ENCODE data around the gene CCRL2. TPM values are rescaled to one million over a fixed set of nuclear protein-coding genes. Genes with fewer than 3 reads are reported as not detected.
A peak's percentile ranks its signal among the peaks of the same experiment; 100 is the strongest.

The CCRL2 gene
- polyA plus RNA-seq, 4 donors, result 10.7 to 13.9 (median 12.2) TPM

GRCh38 chr3:46412786-46413298 lies 5.8 kb downstream of the CCRL2 start:
- Histone ChIP-seq H3K36me3 (ENCODE audit: control insufficient read depth in 3 of 3, insufficient read depth in 2 of 3, low read depth in 1 of 3, low read length in 3 of 3) (peaks cover 0 to 12% (median 0%) of the 10 kb centered on the region in 3 donors), H3K27ac (ENCODE audit: low read depth in 1 of 3, low read length in 2 of 3) (no peak overlapping the region), H3K27me3 (ENCODE audit: control insufficient read depth in 3 of 3, insufficient read depth in 3 of 3, low read length in 3 of 3) (no peaks in the 10 kb centered on the region), H3K4me1 (ENCODE audit: control insufficient read depth in 3 of 3, insufficient read depth in 2 of 3, low read depth in 1 of 3, low read length in 2 of 3) (peaks cover 4 to 26% (median 9%) of the 10 kb centered on the region in 3 donors), H3K9me3 (ENCODE audit: control insufficient read depth in 2 of 2, insufficient read depth in 1 of 2, low read depth in 1 of 2, low read length in 1 of 2) (no peaks in the 10 kb centered on the region), H3K4me3 (ENCODE audit: low read depth in 1 of 3, low read length in 3 of 3) (no peak overlapping the region)
- WGBS, 3 donors, result 51 to 76% (median 72%) methylated on average over 3 of the region's 3 CpGs
- DNase-seq (no peak), FAIRE-seq (no peak)

- FAIRE-seq, result no peak
- Histone ChIP-seq H3K27me3 (ENCODE audit: control insufficient read depth in 3 of 3, insufficient read depth in 3 of 3, low read length in 3 of 3) (no peaks in the 10 kb centered on the region), H3K4me3 (ENCODE audit: low read depth in 1 of 3, low read length in 3 of 3) (no peak overlapping the region), H3K9me3 (ENCODE audit: control insufficient read depth in 2 of 2, insufficient read depth in 1 of 2, low read depth in 1 of 2, low read length in 1 of 2) (no peaks in the 10 kb centered on the region), H3K4me1 (ENCODE audit: control insufficient read depth in 3 of 3, insufficient read depth in 2 of 3, low read depth in 1 of 3, low read length in 2 of 3) (peaks cover 2 to 21% (median 7%) of the 10 kb centered on the region in 3 donors), H3K27ac (ENCODE audit: low read depth in 1 of 3, low read length in 2 of 3) (no peak overlapping the region), H3K36me3 (ENCODE audit: control insufficient read depth in 3 of 3, insufficient read depth in 2 of 3, low read depth in 1 of 3, low read length in 3 of 3) (peaks cover 0 to 8% (median 0%) of the 10 kb centered on the region in 3 donors)
- no peak for DNase-seq
- WGBS, 3 donors, result 71 to 92% (median 90%) methylated on average over 5 of the region's 5 CpGs
Observed at GRCh38 chr3:46413951-46414350, 6.9 kb downstream of the CCRL2 start.

DNA sequence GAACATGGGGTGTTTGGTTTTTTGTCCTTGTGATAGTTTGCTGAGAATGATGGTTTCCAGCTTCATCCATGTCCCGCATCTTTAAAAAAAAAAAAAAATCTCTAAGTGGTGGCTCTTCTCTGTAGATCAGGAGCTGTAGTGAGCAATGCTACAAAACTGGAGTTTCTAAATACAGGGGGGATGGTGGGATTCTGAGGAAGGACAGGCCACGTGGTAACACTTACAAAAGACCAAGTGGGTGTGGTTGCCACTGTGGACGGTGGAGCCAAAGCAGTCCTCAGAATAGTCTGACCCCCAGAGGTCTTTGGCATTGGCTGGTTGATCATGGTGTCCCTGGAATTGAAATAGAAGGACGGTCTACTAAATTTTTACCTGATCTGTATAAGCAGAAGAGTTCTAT lies 7.7 kb downstream of the CCRL2 start:
- Histone ChIP-seq H3K27me3 (ENCODE audit: control insufficient read depth in 3 of 3, insufficient read depth in 3 of 3, low read length in 3 of 3) (no peaks in the 10 kb centered on the region), H3K27ac (ENCODE audit: low read depth in 1 of 3, low read length in 2 of 3) (no peak overlapping the region), H3K4me1 (ENCODE audit: control insufficient read depth in 3 of 3, insufficient read depth in 2 of 3, low read depth in 1 of 3, low read length in 2 of 3) (peaks cover 2 to 21% (median 7%) of the 10 kb centered on the region in 3 donors), H3K36me3 (ENCODE audit: control insufficient read depth in 3 of 3, insufficient read depth in 2 of 3, low read depth in 1 of 3, low read length in 3 of 3) (peaks cover 0 to 4% (median 0%) of the 10 kb centered on the region in 3 donors), H3K9me3 (ENCODE audit: control insufficient read depth in 2 of 2, insufficient read depth in 1 of 2, low read depth in 1 of 2, low read length in 1 of 2) (peaks cover 0 to 2% of the 10 kb centered on the region in 2 donors), H3K4me3 (ENCODE audit: low read depth in 1 of 3, low read length in 3 of 3) (no peak overlapping the region)
- FAIRE-seq, result no peak
- 74 to 84% (median 84%) methylated on average over 4 of the region's 4 CpGs for WGBS, 3 donors
- DNase-seq, result no peak

DNA sequence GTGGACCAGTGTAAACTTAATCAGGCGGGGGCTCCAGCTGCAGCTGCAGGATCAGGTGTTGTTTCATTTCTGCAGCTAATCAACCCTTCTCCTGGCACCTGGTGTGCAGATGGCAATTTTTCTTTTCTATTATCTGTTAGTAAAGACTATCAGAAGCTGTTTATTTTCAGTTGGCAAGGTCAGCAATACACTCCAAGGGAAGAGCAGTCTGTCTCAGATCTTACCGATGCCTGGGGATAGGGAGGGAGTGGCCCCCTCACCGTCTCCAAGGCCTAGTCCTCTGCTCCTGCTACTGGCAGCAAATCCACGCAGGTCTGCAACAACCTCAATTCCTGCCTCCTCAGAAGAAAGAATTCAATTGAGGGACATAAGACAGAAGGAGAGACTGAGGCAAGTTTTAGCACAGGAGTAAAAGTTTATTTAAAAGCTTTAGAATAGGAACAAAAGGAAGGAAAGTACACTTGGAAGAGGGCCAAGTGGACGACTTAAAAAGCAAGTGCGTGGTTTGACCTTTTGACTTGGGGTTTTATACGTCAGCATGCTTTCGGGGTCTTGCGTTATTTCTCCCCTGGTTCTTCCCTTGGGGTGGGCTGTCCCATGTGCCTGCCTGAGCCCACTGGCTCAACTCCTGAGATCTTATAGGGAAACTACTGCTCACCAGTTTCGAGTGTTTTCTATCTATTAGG lies 9.2 kb downstream of the CCRL2 start:
- H3K4me3 ChIP-seq (ENCODE audit: low read depth in 1 of 3, low read length in 3 of 3), result no peak overlapping the region
- H3K9me3 ChIP-seq (ENCODE audit: control insufficient read depth in 2 of 2, insufficient read depth in 1 of 2, low read depth in 1 of 2, low read length in 1 of 2), result peaks cover 0 to 2% of the 10 kb centered on the region in 2 donors
- H3K36me3 ChIP-seq (ENCODE audit: control insufficient read depth in 3 of 3, insufficient read depth in 2 of 3, low read depth in 1 of 3, low read length in 3 of 3), result no peaks in the 10 kb centered on the region
- DNase-seq, result peak; percentile 50 to 64
- peak overlapping the region in 2 of 3 donors; percentile 32 to 58 for H3K27ac ChIP-seq (ENCODE audit: low read depth in 1 of 3, low read length in 2 of 3)
- 7 to 32% (median 14%) methylated on average over 10 of the region's 10 CpGs for WGBS, 3 donors
- no peaks in the 10 kb centered on the region for H3K27me3 ChIP-seq (ENCODE audit: control insufficient read depth in 3 of 3, insufficient read depth in 3 of 3, low read length in 3 of 3)
- H3K4me1 ChIP-seq (ENCODE audit: control insufficient read depth in 3 of 3, insufficient read depth in 2 of 3, low read depth in 1 of 3, low read length in 2 of 3), result peaks cover 2 to 21% (median 7%) of the 10 kb centered on the region in 3 donors
- no peak for FAIRE-seq

GRCh38 chr3:46416811-46417510 lies 9.9 kb downstream of the CCRL2 start:
- DNase-seq (peak in 1 of 2 donors; percentile 59), FAIRE-seq (no peak)
- peaks cover 0 to 2% of the 10 kb centered on the region in 2 donors for H3K9me3 ChIP-seq (ENCODE audit: control insufficient read depth in 2 of 2, insufficient read depth in 1 of 2, low read depth in 1 of 2, low read length in 1 of 2)
- peaks cover 2 to 21% (median 7%) of the 10 kb centered on the region in 3 donors for H3K4me1 ChIP-seq (ENCODE audit: control insufficient read depth in 3 of 3, insufficient read depth in 2 of 3, low read depth in 1 of 3, low read length in 2 of 3)
- no peaks in the 10 kb centered on the region for H3K27me3 ChIP-seq (ENCODE audit: control insufficient read depth in 3 of 3, insufficient read depth in 3 of 3, low read length in 3 of 3)
- peak overlapping the region in 2 of 3 donors; percentile 32 to 58 for H3K27ac ChIP-seq (ENCODE audit: low read depth in 1 of 3, low read length in 2 of 3)
- H3K4me3 ChIP-seq (ENCODE audit: low read depth in 1 of 3, low read length in 3 of 3), result no peak overlapping the region
- WGBS, 3 donors, result 55 to 74% (median 64%) methylated on average over 7 of the region's 7 CpGs
- H3K36me3 ChIP-seq (ENCODE audit: control insufficient read depth in 3 of 3, insufficient read depth in 2 of 3, low read depth in 1 of 3, low read length in 3 of 3), result no peaks in the 10 kb centered on the region

DNA sequence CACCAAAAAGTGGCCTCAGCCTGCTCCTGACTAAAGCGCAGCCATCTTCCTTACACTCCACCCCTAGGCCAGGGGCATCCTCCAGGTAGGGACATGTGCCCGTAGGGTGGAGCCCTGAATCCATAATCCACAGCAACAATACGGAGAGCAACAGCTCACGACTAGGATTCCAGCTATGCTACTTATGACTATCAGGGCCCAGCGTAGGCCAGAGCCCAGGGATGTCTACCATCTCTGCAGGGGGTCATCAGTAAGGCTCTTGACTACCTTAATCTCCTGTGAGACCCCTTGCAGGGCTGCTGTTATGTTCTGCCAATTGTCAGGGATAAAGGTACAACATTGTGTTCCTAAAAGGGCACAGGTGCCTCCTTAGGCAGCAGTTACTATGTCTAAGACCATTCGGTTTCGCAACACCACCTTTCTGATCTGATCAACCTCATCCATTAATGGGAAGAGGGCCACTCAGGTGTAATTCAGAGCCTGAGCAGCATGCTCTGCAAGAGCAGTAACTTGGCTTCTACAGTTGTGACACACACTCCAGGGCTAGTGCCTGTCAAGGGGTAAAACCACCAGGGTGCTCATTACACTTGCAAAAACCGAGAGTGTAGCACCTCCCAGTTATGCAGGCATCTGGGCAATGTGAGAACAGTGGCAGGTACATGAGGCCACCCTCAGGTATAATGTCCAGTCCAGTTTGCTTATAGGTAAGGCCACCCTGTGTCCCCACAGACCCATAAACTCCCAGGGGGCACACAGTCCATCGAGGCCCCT lies 11.0 kb downstream of the CCRL2 start:
- H3K36me3 ChIP-seq (ENCODE audit: control insufficient read depth in 3 of 3, insufficient read depth in 2 of 3, low read depth in 1 of 3, low read length in 3 of 3), result no peaks in the 10 kb centered on the region
- peaks cover 2 to 21% (median 5%) of the 10 kb centered on the region in 3 donors for H3K4me1 ChIP-seq (ENCODE audit: control insufficient read depth in 3 of 3, insufficient read depth in 2 of 3, low read depth in 1 of 3, low read length in 2 of 3)
- no peak for FAIRE-seq
- H3K4me3 ChIP-seq (ENCODE audit: low read depth in 1 of 3, low read length in 3 of 3), result no peak overlapping the region
- H3K9me3 ChIP-seq (ENCODE audit: control insufficient read depth in 2 of 2, insufficient read depth in 1 of 2, low read depth in 1 of 2, low read length in 1 of 2), result peaks cover 0 to 2% of the 10 kb centered on the region in 2 donors
- no peak overlapping the region for H3K27ac ChIP-seq (ENCODE audit: low read depth in 1 of 3, low read length in 2 of 3)
- DNase-seq, result no peak
- H3K27me3 ChIP-seq (ENCODE audit: control insufficient read depth in 3 of 3, insufficient read depth in 3 of 3, low read length in 3 of 3), result no peaks in the 10 kb centered on the region
- 83 to 85% (median 83%) methylated on average over 9 of the region's 9 CpGs for WGBS, 3 donors

GRCh38 chr3:46419816-46420215 lies 12.8 kb downstream of the CCRL2 start:
- FAIRE-seq (no peak), DNase-seq (no peak)
- H3K27ac ChIP-seq (ENCODE audit: low read depth in 1 of 3, low read length in 2 of 3), result no peak overlapping the region
- H3K4me3 ChIP-seq (ENCODE audit: low read depth in 1 of 3, low read length in 3 of 3), result no peak overlapping the region
- 97 to 100% (median 97%) methylated on average over 4 of the region's 4 CpGs for WGBS, 3 donors
- H3K36me3 ChIP-seq (ENCODE audit: control insufficient read depth in 3 of 3, insufficient read depth in 2 of 3, low read depth in 1 of 3, low read length in 3 of 3), result no peaks in the 10 kb centered on the region
- H3K9me3 ChIP-seq (ENCODE audit: control insufficient read depth in 2 of 2, insufficient read depth in 1 of 2, low read depth in 1 of 2, low read length in 1 of 2), result peaks cover 0 to 2% of the 10 kb centered on the region in 2 donors
- no peaks in the 10 kb centered on the region for H3K27me3 ChIP-seq (ENCODE audit: control insufficient read depth in 3 of 3, insufficient read depth in 3 of 3, low read length in 3 of 3)
- H3K4me1 ChIP-seq (ENCODE audit: control insufficient read depth in 3 of 3, insufficient read depth in 2 of 3, low read depth in 1 of 3, low read length in 2 of 3), result peaks cover 2 to 21% (median 5%) of the 10 kb centered on the region in 3 donors

DNA sequence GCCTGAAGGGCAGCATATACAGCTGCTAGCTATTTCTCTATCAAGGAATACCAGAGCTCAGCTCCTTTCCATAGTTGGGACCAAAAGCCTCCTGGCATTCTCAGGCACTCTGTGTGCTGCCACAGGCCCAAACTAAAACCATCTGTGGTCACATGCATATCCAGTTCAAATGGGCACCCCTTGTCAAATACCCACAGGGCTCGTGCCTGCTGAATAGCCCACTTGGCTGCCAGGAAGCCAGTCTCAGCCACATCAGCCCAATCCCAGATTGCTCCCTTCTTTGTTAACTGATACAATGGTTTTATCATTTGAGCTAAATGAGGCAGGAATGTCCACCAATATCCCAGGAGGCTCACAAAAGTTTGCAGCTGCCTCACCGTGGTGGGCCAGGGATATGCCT lies 13.9 kb downstream of the CCRL2 start:
- 93 to 98% (median 94%) methylated on average over 2 of the region's 2 CpGs for WGBS, 3 donors
- Histone ChIP-seq H3K9me3 (ENCODE audit: control insufficient read depth in 2 of 2, insufficient read depth in 1 of 2, low read depth in 1 of 2, low read length in 1 of 2) (peaks cover 0 to 2% of the 10 kb centered on the region in 2 donors), H3K4me1 (ENCODE audit: control insufficient read depth in 3 of 3, insufficient read depth in 2 of 3, low read depth in 1 of 3, low read length in 2 of 3) (peaks cover 2 to 10% (median 3%) of the 10 kb centered on the region in 3 donors), H3K4me3 (ENCODE audit: low read depth in 1 of 3, low read length in 3 of 3) (no peak overlapping the region), H3K36me3 (ENCODE audit: control insufficient read depth in 3 of 3, insufficient read depth in 2 of 3, low read depth in 1 of 3, low read length in 3 of 3) (no peaks in the 10 kb centered on the region), H3K27me3 (ENCODE audit: control insufficient read depth in 3 of 3, insufficient read depth in 3 of 3, low read length in 3 of 3) (no peaks in the 10 kb centered on the region), H3K27ac (ENCODE audit: low read depth in 1 of 3, low read length in 2 of 3) (no peak overlapping the region)
- DNase-seq, result no peak
- FAIRE-seq, result no peak

Data from small intestine (tissue), 7 donors.